Stomach (tissue), 9 donors: ENCODE results near the gene TLR6. TPM values are rescaled to one million over a fixed set of nuclear protein-coding genes. Genes with fewer than 3 reads are reported as not detected.

Source experiments
- DNase-seq, 2 donors: peaks; one replicate each; pipeline versions ENCODE4 v3.0.0 to v3.0.0-alpha.2; 2013 to 2019
- H3K27ac ChIP-seq, 5 donors: fragments of 200-600 bp in 4 of 5; sonication (generic) in 4 of 5; one replicate each; pipeline ENCODE4 v1.5.1; 2013 to 2019; ENCODE audit warnings: mild to moderate bottlenecking in 1 of 5, moderate library complexity in 1 of 5
- H3K27me3 ChIP-seq, 3 donors: fragments of 200-600 bp; sonication (generic); one replicate each; pipeline ENCODE4 v1.5.1; 2017 to 2019; ENCODE audit warnings: mixed run types in 1 of 3
- H3K36me3 ChIP-seq, 4 donors: fragments of 200-600 bp; sonication (generic); 1 replicate in 3 of 4; 2 replicates in 1 of 4; pipeline ENCODE4 v1.5.1; 2016 to 2019
- H3K4me1 ChIP-seq, 4 donors: fragments of 200-600 bp; sonication (generic); one replicate each; pipeline ENCODE4 v1.5.1; 2016 to 2019
- H3K4me3 ChIP-seq, 4 donors: fragments of 200-600 bp; sonication (generic) in 3 of 4; one replicate each; pipeline ENCODE4 v1.5.1; 2016 to 2019; ENCODE audit warnings: mild to moderate bottlenecking in 1 of 4
- H3K9me3 ChIP-seq, 4 donors: fragments of 200-600 bp; sonication (generic); one replicate each; pipeline ENCODE4 v1.5.1; 2016 to 2019
- CTCF ChIP-seq, 7 experiments: fragments of 450-650 bp in 4 of 7; fragments of 200-600 bp in 3 of 7; sonication (generic) in 3 of 7; IDR thresholded peaks; one replicate each; pipeline ENCODE4 v1.5.1; 2016 to 2019; ENCODE audit warnings: antibody characterized with exemption in 7 of 7, control low read depth in 2 of 7, mild to moderate bottlenecking in 1 of 7
- EP300 ChIP-seq: sonication (generic); formaldehyde crosslinking; IDR thresholded peaks from one replicate; pipeline ENCODE4 v1.6.1; 2017; ENCODE audit warnings: antibody characterized with exemption
- POLR2A ChIP-seq, 4 donors: fragments of 450-650 bp; IDR thresholded peaks; one replicate each; pipeline ENCODE4 v1.6.1; 2016; ENCODE audit warnings: antibody characterized with exemption in 4 of 4, control low read depth in 2 of 4, mild to moderate bottlenecking in 1 of 4, moderate library complexity in 1 of 4
- POLR2AphosphoS5 ChIP-seq, 3 donors: sonication (generic); formaldehyde crosslinking; IDR thresholded peaks; one replicate each; pipeline ENCODE4 v1.6.1; 2016; ENCODE audit warnings: antibody characterized with exemption in 3 of 3
- WGBS, 5 donors: extraction: QIAGEN DNeasy Blood & Tissue Kit in 3 of 5; methylation state at CpG; one replicate each; pipeline versions ENCODE4 v1.1.5 to v1.1.7; 2013 to 2018; 5-methylcytosine and 5-hydroxymethylcytosine counted together
- intact Hi-C: fragments of 100-400 bp; cut with DNase I; formaldehyde crosslinking; loops from one replicate; pipeline ENCODE4 v1.15.1; 2023; ENCODE audit warnings: low total_unique reads
- polyA plus RNA-seq, 3 donors: library from polyadenylated mRNA; stranded (reverse); fragments of 200-250 nt; gene quantifications; one replicate each; pipeline ENCODE4 v1.2.3, GENCODE V29; 2013
- total RNA-seq, 5 donors: library from RNA; depleted of rRNA; stranded (reverse); fragments of >200 nt; gene quantifications; one replicate each; pipeline versions ENCODE4 v1.1.0 to v1.2.3, GENCODE V29; 2014 to 2016
- donor health status: healthy with polysubstance abuse.
- donor health status: Bipolar disorder and iron deficiency.
- donor health status: healthy.

Gene TLR6
- total and polyA plus RNA-seq, 8 donors: 0.19 to 29.0 (median 1.9) TPM; not detected in 2

- Histone ChIP-seq H3K36me3 (no peaks in the 10 kb centered on the region), H3K4me1 (no peaks in the 10 kb centered on the region), H3K4me3 (no peak overlapping the region), H3K9me3 (peaks cover 0 to 28% (median 13%) of the 10 kb centered on the region in 4 donors), H3K27ac (no peak overlapping the region), H3K27me3 (no peaks in the 10 kb centered on the region)
- TF ChIP-seq EP300: no peak
- no peak for TF ChIP-seq POLR2A (IDR thresholded peaks at IDR 0.05)
- DNase-seq: no peak
- WGBS, 5 donors: 86 to 96% (median 91%) methylated on average over 4 of the region's 4 CpGs
- intact Hi-C loops: no loop called here
Measured at GRCh38 chr4:38834570-38834969, 22.0 kb downstream of the TLR6 start.

GRCh38 chr4:38832624-38833528, 23.7 kb downstream of the TLR6 start:
- H3K27ac ChIP-seq: no peak overlapping the region
- TF ChIP-seq POLR2A (IDR thresholded peaks at IDR 0.05) (no peak), EP300 (no peak), CTCF (IDR thresholded peaks at IDR 0.05) (no peak), POLR2AphosphoS5 (IDR thresholded peaks at IDR 0.05) (no peak)
- 78 to 95% (median 93%) methylated on average over 5 to 7 of the region's 7 CpGs for WGBS, 5 donors
- no peaks in the 10 kb centered on the region for H3K36me3 ChIP-seq
- H3K4me3 ChIP-seq: no peak overlapping the region
- no peaks in the 10 kb centered on the region for H3K27me3 ChIP-seq
- no peak for DNase-seq
- intact Hi-C loops: no loop called here
- no peaks in the 10 kb centered on the region for H3K4me1 ChIP-seq
- peaks cover 0 to 28% (median 13%) of the 10 kb centered on the region in 4 donors for H3K9me3 ChIP-seq

- intact Hi-C loops: no loop called here
- TF ChIP-seq CTCF (IDR thresholded peaks at IDR 0.05): no peak
- no peak for TF ChIP-seq POLR2AphosphoS5 (IDR thresholded peaks at IDR 0.05)
- no peak for TF ChIP-seq POLR2A (IDR thresholded peaks at IDR 0.05)
- TF ChIP-seq EP300: no peak
- H3K27me3 ChIP-seq: no peaks in the 10 kb centered on the region
- H3K4me3 ChIP-seq: no peak overlapping the region
- no peaks in the 10 kb centered on the region for H3K36me3 ChIP-seq
- H3K9me3 ChIP-seq: peaks cover 0 to 26% (median 11%) of the 10 kb centered on the region in 4 donors
- 86 to 100% (median 89%) methylated on average over 1 of the region's 1 CpG for WGBS, 5 donors
- DNase-seq: no peak
- no peaks in the 10 kb centered on the region for H3K4me1 ChIP-seq
- H3K27ac ChIP-seq: no peak overlapping the region
Measured at GRCh38 chr4:38832206-38832605, 24.4 kb downstream of the TLR6 start.

GRCh38 chr4:38831653-38832052, 25.0 kb downstream of the TLR6 start:
- intact Hi-C loops: no loop called here
- DNase-seq: no peak
- no peaks in the 10 kb centered on the region for H3K4me1 ChIP-seq

More at GRCh38 chr4:38831653-38832052, 25.0 kb downstream of the TLR6 start:
- H3K9me3 ChIP-seq: peaks cover 0 to 21% (median 8%) of the 10 kb centered on the region in 4 donors
- no peaks in the 10 kb centered on the region for H3K27me3 ChIP-seq
- no peaks in the 10 kb centered on the region for H3K36me3 ChIP-seq
- H3K4me3 ChIP-seq: no peak overlapping the region
- TF ChIP-seq CTCF (IDR thresholded peaks at IDR 0.05): no peak
- TF ChIP-seq POLR2A (IDR thresholded peaks at IDR 0.05): no peak
- H3K27ac ChIP-seq: no peak overlapping the region
